NT2/D1 (cell line): ENCODE data around the gene KCNH2.

ENCODE experiments used
- SUZ12 ChIP-seq: IDR thresholded peaks from 2 replicates; pipeline ENCODE4 v1.6.1; 2011; ENCODE audit not compliant: insufficient read length, insufficient read depth; ENCODE audit errors: extremely low read depth
- YY1 ChIP-seq: IDR thresholded peaks from 2 replicates; pipeline ENCODE4 v1.6.1; 2011; ENCODE audit not compliant: insufficient read length, insufficient read depth
- ZNF274 ChIP-seq: IDR thresholded peaks from 2 replicates; pipeline ENCODE4 v1.6.1; 2011; ENCODE audit warnings: mild to moderate bottlenecking, low read depth, low read length

- no peak for TF ChIP-seq ZNF274
- TF ChIP-seq YY1 = no peak
- TF ChIP-seq SUZ12 = no peak
Observed at GRCh38 chr7:150962553-150963399, 15.3 kb downstream of the KCNH2 start.
